Osteocyte (in vitro differentiated cells): Measurements from ENCODE around the gene TMEM14C. TPM values are rescaled to one million over a fixed set of nuclear protein-coding genes. Genes with fewer than 3 reads are reported as not detected.
A peak's percentile ranks its signal among the peaks of the same experiment; 100 is the strongest.

ENCODE experiments used
- DNase-seq: peaks from one replicate; pipeline ENCODE4 v3.0.0; 2021; ENCODE audit warnings: mixed read lengths; ENCODE audit not compliant: unreplicated experiment; ENCODE audit errors: extremely low spot score
- H3K27ac Mint-ChIP-seq: one replicate; pipeline ENCODE4 v1.8.0; 2021; ENCODE audit warnings: mild to moderate bottlenecking, mixed read lengths; ENCODE audit not compliant: unreplicated experiment
- H3K27me3 Mint-ChIP-seq: one replicate; pipeline ENCODE4 v1.8.0; 2021; ENCODE audit warnings: mixed read lengths; ENCODE audit not compliant: unreplicated experiment
- H3K36me3 Mint-ChIP-seq: one replicate; pipeline ENCODE4 v1.8.0; 2021; ENCODE audit warnings: mixed read lengths; ENCODE audit not compliant: unreplicated experiment
- H3K4me1 Mint-ChIP-seq: one replicate; pipeline ENCODE4 v1.8.0; 2021; ENCODE audit warnings: mixed read lengths; ENCODE audit not compliant: unreplicated experiment
- H3K4me3 Mint-ChIP-seq: one replicate; pipeline ENCODE4 v1.8.0; 2021; ENCODE audit warnings: mild to moderate bottlenecking, moderate library complexity, mixed read lengths; ENCODE audit not compliant: unreplicated experiment
- H3K9me3 Mint-ChIP-seq: one replicate; pipeline ENCODE4 v1.8.0; 2021; ENCODE audit warnings: mixed read lengths; ENCODE audit not compliant: unreplicated experiment
- CTCF ChIP-seq: fragments of 200-600 bp; sonication (generic); IDR thresholded peaks from 2 replicates; pipeline ENCODE4 v1.5.0; 2021; ENCODE audit warnings: antibody characterized with exemption, mild to moderate bottlenecking, moderate library complexity
- long read RNA-seq: library from polyadenylated mRNA; unstranded; transcript quantifications from one replicate; pipeline ENCODE4 v2.0.0, GENCODE V29; 2021
- total RNA-seq: library from RNA; stranded (reverse); gene quantifications from 2 replicates; pipeline ENCODE4 v1.2.1, GENCODE V29; 2021

Gene TMEM14C
- total RNA-seq = 121 and 122 TPM in 2 replicates
- long read RNA-seq, transcript TMEM14C-205 (6 exons, 1,177 nt) = minor isoform, 7 of 206 reads
- long read RNA-seq, transcript TMEM14C-201 (6 exons, 1,113 nt) = major isoform, 179 of 206 reads
- long read RNA-seq, partial matches to known transcripts = 5 of 206 reads
- long read RNA-seq, other reads (novel, unspliced or antisense) = 12 of 206 reads

- H3K36me3 Mint-ChIP-seq = peaks cover 15% of the 10 kb centered on the region
- no peaks in the 10 kb centered on the region for H3K27me3 Mint-ChIP-seq
- TF ChIP-seq CTCF = no peak
- peaks cover 3% of the 10 kb centered on the region for H3K9me3 Mint-ChIP-seq
- DNase-seq = peak; percentile 99
- peaks cover 32% of the 10 kb centered on the region for H3K4me1 Mint-ChIP-seq
- H3K4me3 Mint-ChIP-seq = peak within 1 kb of the TSS; percentile 98
- H3K27ac Mint-ChIP-seq = peak within 1 kb of the TSS; percentile 98
Measured at GRCh38 chr6:10722820-10723566, at the start of gene TMEM14C. Gene TMEM14C (plus strand): TSS chr6:10723070. CDS start chr6:10724614, 1,544 bp downstream.

- no peaks in the 10 kb centered on the region for H3K9me3 Mint-ChIP-seq
Measured at GRCh38 chr6:10676403-10676802, 46.5 kb upstream of the TMEM14C start.

GRCh38 chr6:10678456-10678855 is 44.4 kb upstream of the TMEM14C start:
- no peak for TF ChIP-seq CTCF
- H3K4me3 Mint-ChIP-seq = no peak overlapping the region
- no peaks in the 10 kb centered on the region for H3K4me1 Mint-ChIP-seq
- no peaks in the 10 kb centered on the region for H3K9me3 Mint-ChIP-seq
- no peaks in the 10 kb centered on the region for H3K36me3 Mint-ChIP-seq
- H3K27ac Mint-ChIP-seq = no peak overlapping the region
- H3K27me3 Mint-ChIP-seq = peaks cover 19% of the 10 kb centered on the region
- DNase-seq = no peak

More at GRCh38 chr6:10676403-10676802, 46.5 kb upstream of the TMEM14C start:
- H3K4me1 Mint-ChIP-seq = no peaks in the 10 kb centered on the region
- TF ChIP-seq CTCF = no peak
- H3K36me3 Mint-ChIP-seq = no peaks in the 10 kb centered on the region
- H3K27me3 Mint-ChIP-seq = peaks cover 20% of the 10 kb centered on the region
- H3K27ac Mint-ChIP-seq = no peak overlapping the region
- no peak for DNase-seq
- no peak overlapping the region for H3K4me3 Mint-ChIP-seq

- no peak overlapping the region for H3K27ac Mint-ChIP-seq
- DNase-seq = no peak
- no peaks in the 10 kb centered on the region for H3K36me3 Mint-ChIP-seq
- H3K9me3 Mint-ChIP-seq = no peaks in the 10 kb centered on the region
- TF ChIP-seq CTCF = no peak
- H3K27me3 Mint-ChIP-seq = peaks cover 37% of the 10 kb centered on the region
- H3K4me1 Mint-ChIP-seq = no peaks in the 10 kb centered on the region
- no peak overlapping the region for H3K4me3 Mint-ChIP-seq
Measured at GRCh38 chr6:10681795-10682194, 41.1 kb upstream of the TMEM14C start.

GRCh38 chr6:10682355-10682988 is 40.4 kb upstream of the TMEM14C start:
- Mint-ChIP-seq H3K4me1 (no peaks in the 10 kb centered on the region), H3K4me3 (no peak overlapping the region), H3K36me3 (no peaks in the 10 kb centered on the region), H3K27ac (no peak overlapping the region), H3K9me3 (no peaks in the 10 kb centered on the region), H3K27me3 (peaks cover 43% of the 10 kb centered on the region)
- no peak for TF ChIP-seq CTCF
- DNase-seq = no peak
